Stimulated activated CD8-positive, alpha-beta memory T cell treated with anti-CD3 and anti-CD28 coated beads, Interleukin-2, amount 100 ng/mL, for 48 hours (primary cell): ENCODE measurements around the gene ATE1.

Experiments
- DNase-seq, 2 donors: peaks; one replicate each; pipeline ENCODE4 v3.0.0-alpha.2; 2020; ENCODE audit warnings: low read depth in 2 of 2

Gene ATE1

GRCh38 chr10:121695731-121696464, 231.9 kb downstream of the ATE1 start:
- no peak for DNase-seq

DNA sequence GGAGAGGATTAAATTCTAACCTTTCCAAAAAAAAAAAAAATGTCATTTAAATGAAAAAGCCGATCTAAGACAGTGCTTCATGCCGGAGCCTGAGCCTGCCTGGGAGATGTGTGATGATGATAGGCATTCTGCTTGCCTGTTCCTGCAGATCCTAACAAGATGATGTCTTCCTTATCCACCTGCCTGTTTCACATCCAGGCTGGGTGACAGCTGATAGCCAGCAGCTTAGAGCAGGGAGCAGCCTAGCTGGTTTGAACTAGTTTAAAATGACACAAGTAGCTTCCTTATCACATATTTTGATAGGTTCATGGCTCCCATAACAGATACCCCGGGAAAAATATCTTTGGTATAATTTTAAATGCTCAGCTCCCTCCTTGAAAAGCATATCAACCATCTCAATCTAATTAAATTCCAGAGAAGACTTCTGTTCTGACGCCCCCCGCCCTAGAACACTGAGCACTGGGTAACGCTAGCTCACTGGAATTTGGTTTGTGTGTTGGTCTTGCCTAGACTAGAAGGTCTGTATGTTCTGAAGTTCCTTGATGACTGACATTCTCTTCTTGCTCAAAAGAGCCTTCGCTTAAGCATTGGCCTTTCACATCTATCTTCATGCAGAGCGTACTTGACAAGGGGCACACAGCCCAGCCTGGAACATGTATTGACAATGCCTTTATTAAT, 232.7 kb downstream of the ATE1 start:
- DNase-seq: no peak

DNA sequence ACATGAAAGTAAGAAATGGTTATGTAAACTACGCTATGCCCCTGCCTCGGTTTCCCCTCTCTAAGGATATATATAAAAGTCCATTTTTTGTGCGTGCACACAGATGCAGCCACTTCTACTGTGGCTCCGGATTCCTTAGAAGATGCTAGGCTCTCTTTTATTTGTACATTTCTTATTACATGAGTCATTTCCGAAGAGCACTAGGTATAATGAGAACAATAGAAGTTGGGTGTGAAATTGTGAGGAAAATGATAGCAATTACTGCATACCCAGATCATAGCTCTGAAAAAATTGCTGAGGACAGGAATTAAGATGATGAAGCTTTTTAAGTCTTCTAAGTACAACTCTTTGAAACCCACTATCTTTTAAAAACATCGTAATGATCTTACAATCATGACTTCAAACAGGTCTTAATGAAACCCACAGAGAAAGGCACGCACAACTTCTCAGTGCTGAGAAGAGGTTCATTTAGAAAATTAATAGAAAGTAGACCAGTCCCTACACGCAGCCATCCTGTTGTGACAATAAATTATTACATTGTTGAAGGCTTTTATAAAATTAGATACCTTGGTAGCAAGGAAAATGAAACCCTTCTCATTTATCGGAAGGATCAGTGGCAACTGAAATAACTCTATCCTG, 233.4 kb downstream of the ATE1 start:
- no peak for DNase-seq

GRCh38 chr10:121692626-121693025, 235.2 kb downstream of the ATE1 start:
- DNase-seq: no peak

GRCh38 chr10:121690970-121691369, 236.9 kb downstream of the ATE1 start:
- no peak for DNase-seq
